Neural progenitor cell (in vitro differentiated cells): ENCODE results near the gene RTP5. TPM values are rescaled to one million over a fixed set of nuclear protein-coding genes. Genes with fewer than 3 reads are reported as not detected.

Source experiments
- DNase-seq: peaks from one replicate; pipeline ENCODE4 v3.0.0-alpha.2; 2016; ENCODE audit warnings: low spot score
- H2AFZ ChIP-seq: fragments of 200-600 bp; sonication (generic); replicated peaks from 2 replicates; pipeline ENCODE4 v1.6.1; 2016; ENCODE audit warnings: antibody characterized with exemption
- H3F3A ChIP-seq: fragments of 200-600 bp; sonication (generic); 2 replicates; pipeline ENCODE4 v1.6.1; 2016; ENCODE audit warnings: antibody characterized with exemption, low read depth
- H3K27ac ChIP-seq: fragments of 200-600 bp; sonication (generic); 2 replicates; pipeline ENCODE4 v1.5.1; 2016; ENCODE audit warnings: mild to moderate bottlenecking
- H3K27me3 ChIP-seq: fragments of 200-600 bp; sonication (generic); 2 replicates; pipeline ENCODE4 v1.6.1; 2016; ENCODE audit warnings: mild to moderate bottlenecking, moderate library complexity
- H3K36me3 ChIP-seq: fragments of 200-600 bp; sonication (generic); 2 replicates; pipeline ENCODE4 v1.5.1; 2016
- H3K4me1 ChIP-seq: fragments of 200-600 bp; sonication (generic); 2 replicates; pipeline ENCODE4 v1.6.1; 2016; ENCODE audit warnings: mixed run types
- H3K4me2 ChIP-seq: fragments of 200-600 bp; sonication (generic); 2 replicates; pipeline ENCODE4 v1.6.1; 2016
- H3K4me3 ChIP-seq: fragments of 200-600 bp; sonication (generic); 2 replicates; pipeline ENCODE4 v1.5.1; 2016
- H3K79me2 ChIP-seq: fragments of 200-600 bp; sonication (generic); 2 replicates; pipeline ENCODE4 v1.6.1; 2016; ENCODE audit warnings: low read depth
- H3K9ac ChIP-seq: fragments of 200-600 bp; sonication (generic); 2 replicates; pipeline ENCODE4 v1.6.1; 2016
- H3K9me3 ChIP-seq: fragments of 200-600 bp; sonication (generic); 2 replicates; pipeline ENCODE4 v1.5.1; 2016; ENCODE audit warnings: low read depth
- H4K20me1 ChIP-seq: fragments of 200-600 bp; sonication (generic); 2 replicates; pipeline ENCODE4 v1.6.1; 2016; ENCODE audit warnings: low read depth
- H3K27ac Mint-ChIP-seq: 3 replicates; pipeline ENCODE4 v1.8.0; 2021; ENCODE audit warnings: mixed read lengths
- H3K27me3 Mint-ChIP-seq: 2 replicates; pipeline ENCODE4 v1.8.0; 2022; ENCODE audit warnings: low read depth, mild to moderate bottlenecking, inconsistent platforms, moderate library complexity, mixed read lengths; ENCODE audit not compliant: insufficient read depth
- H3K36me3 Mint-ChIP-seq: 3 replicates; pipeline ENCODE4 v1.8.0; 2021; ENCODE audit warnings: mixed read lengths
- H3K4me1 Mint-ChIP-seq: 3 replicates; pipeline ENCODE4 v1.8.0; 2021; ENCODE audit warnings: mixed read lengths
- H3K4me3 Mint-ChIP-seq: 3 replicates; pipeline ENCODE4 v1.8.0; 2021; ENCODE audit warnings: mild to moderate bottlenecking, moderate library complexity, mixed read lengths
- H3K9me3 Mint-ChIP-seq: 3 replicates; pipeline ENCODE4 v1.8.0; 2020; ENCODE audit warnings: mixed read lengths
- CTCF ChIP-seq: fragments of 200-600 bp; sonication (generic); IDR thresholded peaks from 2 replicates; pipeline ENCODE4 v1.5.1; 2017; ENCODE audit warnings: antibody characterized with exemption, mild to moderate bottlenecking
- EZH2 ChIP-seq: fragments of 200-600 bp; sonication (generic); IDR thresholded peaks from 2 replicates; pipeline ENCODE4 v1.6.1; 2017; ENCODE audit warnings: antibody characterized with exemption, mild to moderate bottlenecking, moderate library complexity
- EZH2phosphoT487 ChIP-seq: fragments of 200-600 bp; sonication (generic); IDR thresholded peaks from 2 replicates; pipeline ENCODE4 v1.6.1; 2017; ENCODE audit warnings: antibody characterized with exemption
- total RNA-seq: library from RNA; depleted of rRNA; stranded (reverse); fragments of >200 nt; gene quantifications from 2 replicates; pipeline ENCODE4 v1.2.3, GENCODE V29; 2015; ENCODE audit warnings: low replicate concordance

Gene RTP5
- total RNA-seq, 1 donor from 2014 or later: not detected

GRCh38 chr2:241891315-241891987 is 21.9 kb downstream of the RTP5 start:
- Histone ChIP-seq H3K9ac (no peak overlapping the region), H3K27me3 (no peaks in the 10 kb centered on the region), H4K20me1 (no peaks in the 10 kb centered on the region), H3K4me3 (no peak overlapping the region), H3K79me2 (no peaks in the 10 kb centered on the region), H3K36me3 (no peaks in the 10 kb centered on the region), H3F3A (peaks cover 12% of the 10 kb centered on the region), H3K9me3 (no peaks in the 10 kb centered on the region), H3K4me1 (peaks cover under 1% of the 10 kb centered on the region), H3K27ac (no peak overlapping the region), H3K4me2 (no peak overlapping the region), H2AFZ (no peak overlapping the region)
- Mint-ChIP-seq H3K36me3 (peaks cover 5% of the 10 kb centered on the region), H3K9me3 (peaks cover 22% of the 10 kb centered on the region), H3K27ac (peak overlapping the region; percentile 46), H3K27me3 (peaks cover 2% of the 10 kb centered on the region), H3K4me3 (no peak overlapping the region), H3K4me1 (peaks cover 25% of the 10 kb centered on the region)
- DNase-seq: no peak
- no peak for TF ChIP-seq EZH2
- TF ChIP-seq CTCF: no peak
- no peak for TF ChIP-seq EZH2phosphoT487

- no peak for DNase-seq
- peak overlapping the region; percentile 46 for H3K27ac Mint-ChIP-seq
- Histone ChIP-seq H3K27ac (no peak overlapping the region), H3K9ac (no peak overlapping the region), H4K20me1 (no peaks in the 10 kb centered on the region), H3K4me2 (no peak overlapping the region), H3F3A (peaks cover 12% of the 10 kb centered on the region), H3K9me3 (no peaks in the 10 kb centered on the region), H3K79me2 (no peaks in the 10 kb centered on the region), H3K27me3 (no peaks in the 10 kb centered on the region), H3K4me3 (no peak overlapping the region), H3K4me1 (no peaks in the 10 kb centered on the region), H3K36me3 (no peaks in the 10 kb centered on the region), H2AFZ (no peak overlapping the region)
- no peak for TF ChIP-seq CTCF
- no peak for TF ChIP-seq EZH2
- TF ChIP-seq EZH2phosphoT487: no peak
- peaks cover 4% of the 10 kb centered on the region for H3K27me3 Mint-ChIP-seq
- H3K4me1 Mint-ChIP-seq: peaks cover 23% of the 10 kb centered on the region
- H3K9me3 Mint-ChIP-seq: peaks cover 20% of the 10 kb centered on the region
- peaks cover 4% of the 10 kb centered on the region for H3K36me3 Mint-ChIP-seq
- no peak overlapping the region for H3K4me3 Mint-ChIP-seq
Observed at GRCh38 chr2:241891988-241892298, 22.4 kb downstream of the RTP5 start.

GRCh38 chr2:241892299-241893137 is 23.0 kb downstream of the RTP5 start:
- Histone ChIP-seq H2AFZ (no peak overlapping the region), H4K20me1 (no peaks in the 10 kb centered on the region), H3K27ac (no peak overlapping the region), H3K9me3 (no peaks in the 10 kb centered on the region), H3K4me3 (no peak overlapping the region), H3K27me3 (no peaks in the 10 kb centered on the region), H3K4me2 (no peak overlapping the region), H3F3A (peaks cover 6% of the 10 kb centered on the region), H3K4me1 (no peaks in the 10 kb centered on the region), H3K36me3 (no peaks in the 10 kb centered on the region), H3K9ac (no peak overlapping the region), H3K79me2 (no peaks in the 10 kb centered on the region)
- H3K27ac Mint-ChIP-seq: no peak overlapping the region
- TF ChIP-seq EZH2phosphoT487 (no peak), EZH2 (no peak)
- no peak overlapping the region for H3K4me3 Mint-ChIP-seq
- DNase-seq: no peak
- H3K9me3 Mint-ChIP-seq: peaks cover 17% of the 10 kb centered on the region
- peaks cover 5% of the 10 kb centered on the region for H3K27me3 Mint-ChIP-seq
- peaks cover 20% of the 10 kb centered on the region for H3K4me1 Mint-ChIP-seq
- peaks cover 2% of the 10 kb centered on the region for H3K36me3 Mint-ChIP-seq

GRCh38 chr2:241893265-241893664 is 23.7 kb downstream of the RTP5 start:
- peaks cover 16% of the 10 kb centered on the region for H3K4me1 Mint-ChIP-seq
- no peak overlapping the region for H2AFZ ChIP-seq
- H3K4me1 ChIP-seq: no peaks in the 10 kb centered on the region
- no peak for DNase-seq
- no peak overlapping the region for H3K27ac ChIP-seq
- H3K36me3 ChIP-seq: no peaks in the 10 kb centered on the region
- H3K9me3 ChIP-seq: no peaks in the 10 kb centered on the region
- H3K36me3 Mint-ChIP-seq: peaks cover 1% of the 10 kb centered on the region
- no peak for TF ChIP-seq EZH2phosphoT487
- TF ChIP-seq EZH2: no peak
- no peak overlapping the region for H3K27ac Mint-ChIP-seq
- peaks cover 5% of the 10 kb centered on the region for H3F3A ChIP-seq
- no peaks in the 10 kb centered on the region for H4K20me1 ChIP-seq
- H3K27me3 Mint-ChIP-seq: peaks cover 5% of the 10 kb centered on the region
- no peaks in the 10 kb centered on the region for H3K27me3 ChIP-seq
- H3K79me2 ChIP-seq: no peaks in the 10 kb centered on the region
- H3K4me3 Mint-ChIP-seq: no peak overlapping the region
- H3K4me3 ChIP-seq: no peak overlapping the region
- peaks cover 13% of the 10 kb centered on the region for H3K9me3 Mint-ChIP-seq
- H3K4me2 ChIP-seq: no peak overlapping the region
- no peak overlapping the region for H3K9ac ChIP-seq
